GM19438 (cell line): ENCODE results near the gene ANKFY1.

Source experiments
- ATAC-seq: cut with Tn5 transposase; IDR thresholded peaks from one replicate; pipeline ENCODE4 v1.9.1; 2021; ENCODE audit warnings: low read depth; ENCODE audit not compliant: unreplicated experiment

Gene ANKFY1

DNA sequence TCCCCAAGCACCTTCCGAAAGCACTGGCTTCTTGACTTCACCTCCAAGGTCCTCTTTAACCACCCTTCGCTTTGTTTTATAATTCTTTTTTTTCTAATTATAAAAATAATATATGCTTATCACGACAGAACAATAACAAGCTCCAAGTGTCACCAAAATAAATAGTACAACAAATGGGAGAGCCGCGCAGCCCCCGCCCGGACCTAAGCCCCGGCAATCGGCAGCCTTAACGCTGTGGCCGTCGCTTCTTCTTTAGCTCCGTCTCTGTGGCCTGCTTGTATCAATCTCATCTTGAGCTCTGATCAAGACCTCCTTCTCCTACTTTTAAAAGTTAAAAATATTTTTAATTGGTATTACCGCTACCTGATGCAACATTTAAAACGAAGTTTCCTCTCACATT is 78.1 kb downstream of the ANKFY1 start:
- ATAC-seq = no peak

DNA sequence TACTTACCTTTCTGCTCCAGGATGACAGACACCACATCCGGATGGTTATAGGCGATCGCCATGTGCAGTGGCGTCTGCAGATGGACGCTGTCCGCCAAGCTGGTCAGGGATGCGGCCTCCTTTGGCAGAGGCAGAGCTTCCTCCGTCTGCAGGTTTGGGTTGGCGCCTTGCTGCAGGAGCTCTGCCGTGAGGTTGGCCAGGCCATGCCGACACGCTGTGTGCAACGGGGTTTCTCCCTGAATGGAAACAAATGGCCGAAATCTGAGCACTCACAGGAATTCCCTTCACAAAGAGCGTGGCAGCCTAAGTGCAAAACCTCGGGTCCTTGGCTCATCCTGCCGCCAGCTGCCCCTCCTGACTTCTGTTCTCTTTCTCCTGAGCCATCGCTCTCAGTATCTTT is 79.0 kb downstream of the ANKFY1 start:
- no peak for ATAC-seq

- no peak for ATAC-seq
Observed at GRCh38 chr17:4182043-4182442, 81.7 kb downstream of the ANKFY1 start.

- ATAC-seq = no peak
Observed at GRCh38 chr17:4180791-4181190, 83.0 kb downstream of the ANKFY1 start.

DNA sequence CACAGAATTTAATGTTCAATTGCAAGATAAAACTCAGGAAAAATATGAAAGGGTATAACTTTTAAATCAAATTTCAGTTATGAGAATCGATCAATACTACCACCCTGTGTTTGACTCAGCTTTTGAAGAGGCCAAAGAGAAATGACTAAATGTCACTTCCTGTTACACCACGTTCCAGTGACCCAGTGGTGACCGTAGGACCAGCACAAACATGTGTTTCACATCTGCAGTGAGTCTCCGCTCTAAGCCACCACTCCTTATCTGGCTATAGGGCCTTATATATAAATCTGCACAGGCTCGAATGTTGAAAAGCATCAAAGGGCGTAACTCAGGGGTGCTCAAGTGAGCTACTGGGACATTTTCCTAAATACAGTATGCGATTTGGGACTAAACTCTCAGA is 84.7 kb downstream of the ANKFY1 start:
- no peak for ATAC-seq

DNA sequence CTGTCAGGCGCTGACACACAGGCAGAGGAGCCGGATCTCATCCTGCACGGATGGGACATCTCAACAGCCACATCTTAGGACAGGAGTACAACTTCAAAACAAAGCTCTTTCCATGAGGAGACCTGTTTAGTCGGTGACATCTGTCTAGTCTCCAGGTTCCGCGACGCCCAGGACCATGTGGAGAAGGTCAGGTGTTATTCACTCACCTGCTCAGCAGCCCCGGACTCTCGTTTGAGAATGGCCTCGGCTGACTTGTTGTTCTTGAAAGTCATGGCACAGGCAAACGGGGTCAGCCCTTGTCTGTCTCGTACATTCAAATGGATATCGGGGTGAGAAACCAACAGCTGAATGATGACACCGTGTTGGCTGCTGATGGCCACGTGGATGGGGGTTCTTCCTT is 85.1 kb downstream of the ANKFY1 start:
- ATAC-seq = no peak

- ATAC-seq = no peak
Observed at GRCh38 chr17:4177806-4178205, 86.0 kb downstream of the ANKFY1 start.

DNA sequence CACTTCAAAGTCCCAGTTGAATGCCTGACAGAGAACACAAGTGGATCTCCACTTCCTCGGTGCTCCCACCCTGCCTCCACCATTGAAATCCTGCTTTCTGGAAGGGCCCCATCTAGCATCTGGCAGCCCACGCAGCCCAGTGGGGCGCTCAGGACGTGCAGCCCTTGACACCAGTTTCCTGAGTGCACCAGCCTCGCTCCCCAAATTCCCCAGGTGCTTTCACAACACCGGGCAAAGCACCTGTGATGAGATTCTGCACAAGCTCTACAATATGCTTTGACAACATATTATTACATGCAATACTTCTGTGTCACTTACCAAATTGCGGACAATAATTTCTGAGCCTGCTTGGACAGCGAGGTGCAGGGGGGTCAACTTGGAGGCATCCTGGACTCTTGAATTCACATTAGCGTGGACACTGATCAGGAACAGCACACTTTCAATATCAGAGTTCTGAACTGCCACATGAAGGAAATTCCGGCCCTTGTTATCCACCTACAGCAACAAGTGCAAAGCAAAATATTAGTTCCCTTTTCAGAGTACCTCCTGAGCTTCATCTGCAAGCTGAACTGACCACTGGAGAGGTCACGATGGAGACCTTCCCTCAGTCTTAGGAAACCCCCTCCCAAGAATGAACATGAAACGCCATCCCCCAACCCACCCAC is 86.8 kb downstream of the ANKFY1 start:
- ATAC-seq = no peak

- no peak for ATAC-seq
Observed at GRCh38 chr17:4175921-4176807, 87.6 kb downstream of the ANKFY1 start.

GRCh38 chr17:4174556-4174955 is 89.2 kb downstream of the ANKFY1 start:
- ATAC-seq = no peak

DNA sequence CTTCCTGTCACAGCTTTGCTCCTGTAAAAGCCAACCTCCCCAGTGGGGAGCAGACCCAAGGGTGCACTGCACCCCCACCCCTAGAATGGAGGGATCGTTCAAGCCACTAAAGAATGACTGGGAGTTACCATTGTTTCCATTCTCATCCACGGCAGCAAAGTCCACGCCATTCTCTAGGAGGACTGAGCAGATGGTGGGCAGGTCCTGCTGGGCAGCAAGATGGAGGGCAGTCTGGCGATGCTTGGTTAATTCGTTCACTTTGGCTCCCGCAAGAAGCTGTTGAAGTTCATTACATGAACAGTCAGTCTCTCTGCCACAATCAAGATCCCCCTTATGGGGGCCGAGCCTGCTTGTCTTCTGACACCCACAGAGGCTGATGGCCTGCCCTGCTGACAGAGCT is 90.0 kb downstream of the ANKFY1 start:
- no peak for ATAC-seq

GRCh38 chr17:4172356-4172755 is 91.4 kb downstream of the ANKFY1 start:
- no peak for ATAC-seq

DNA sequence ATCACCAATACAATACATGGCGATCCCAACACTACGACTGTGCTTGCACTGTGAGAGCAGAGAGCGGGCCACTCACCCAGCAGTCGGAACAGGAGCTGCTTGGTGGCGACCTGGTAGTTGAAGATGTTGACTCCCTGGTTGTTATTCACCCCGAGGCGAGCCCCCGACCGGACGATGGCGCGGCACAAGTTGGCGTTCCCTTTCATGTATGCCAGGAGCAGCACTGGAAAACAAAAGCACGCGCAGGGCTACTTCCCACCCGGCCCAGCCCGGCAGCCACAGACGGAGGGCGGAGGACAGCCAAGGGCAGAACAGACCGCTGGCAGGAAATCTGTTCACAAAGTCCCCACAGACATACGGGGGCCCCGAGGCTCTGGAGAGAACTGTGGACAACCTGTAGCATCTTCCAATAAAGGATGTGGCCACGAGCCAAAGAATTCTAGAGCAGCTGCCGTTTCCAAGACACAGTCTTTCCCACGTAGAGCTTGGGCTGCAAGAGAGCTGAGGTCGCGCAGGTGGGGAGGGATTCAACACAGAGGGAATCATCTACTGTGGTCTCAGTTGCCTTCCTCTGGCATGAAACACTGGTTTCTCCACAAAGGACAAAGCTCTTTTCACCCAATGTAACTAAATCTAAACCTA is 93.0 kb downstream of the ANKFY1 start:
- no peak for ATAC-seq

DNA sequence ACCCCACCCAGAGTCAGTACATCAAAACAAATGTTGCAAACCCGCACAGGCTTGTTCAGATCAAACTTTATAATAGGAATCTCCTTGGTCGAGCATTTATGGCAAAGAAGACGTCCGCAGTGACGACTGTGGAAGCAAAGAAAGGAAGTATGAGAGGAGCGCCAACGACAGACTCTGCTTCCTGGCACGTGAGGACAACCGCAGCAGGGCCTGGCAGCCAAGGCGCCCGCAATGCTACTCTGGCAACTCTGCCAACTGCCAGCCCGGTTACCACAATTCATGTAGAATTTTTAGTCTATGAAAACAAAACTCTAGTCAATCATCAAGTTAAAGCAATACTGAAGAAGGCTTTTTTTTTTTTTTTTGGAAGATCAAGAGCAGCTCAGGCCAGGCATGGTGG is 96.0 kb downstream of the ANKFY1 start:
- no peak for ATAC-seq

GRCh38 chr17:4166419-4166818 is 97.4 kb downstream of the ANKFY1 start:
- ATAC-seq = no peak

DNA sequence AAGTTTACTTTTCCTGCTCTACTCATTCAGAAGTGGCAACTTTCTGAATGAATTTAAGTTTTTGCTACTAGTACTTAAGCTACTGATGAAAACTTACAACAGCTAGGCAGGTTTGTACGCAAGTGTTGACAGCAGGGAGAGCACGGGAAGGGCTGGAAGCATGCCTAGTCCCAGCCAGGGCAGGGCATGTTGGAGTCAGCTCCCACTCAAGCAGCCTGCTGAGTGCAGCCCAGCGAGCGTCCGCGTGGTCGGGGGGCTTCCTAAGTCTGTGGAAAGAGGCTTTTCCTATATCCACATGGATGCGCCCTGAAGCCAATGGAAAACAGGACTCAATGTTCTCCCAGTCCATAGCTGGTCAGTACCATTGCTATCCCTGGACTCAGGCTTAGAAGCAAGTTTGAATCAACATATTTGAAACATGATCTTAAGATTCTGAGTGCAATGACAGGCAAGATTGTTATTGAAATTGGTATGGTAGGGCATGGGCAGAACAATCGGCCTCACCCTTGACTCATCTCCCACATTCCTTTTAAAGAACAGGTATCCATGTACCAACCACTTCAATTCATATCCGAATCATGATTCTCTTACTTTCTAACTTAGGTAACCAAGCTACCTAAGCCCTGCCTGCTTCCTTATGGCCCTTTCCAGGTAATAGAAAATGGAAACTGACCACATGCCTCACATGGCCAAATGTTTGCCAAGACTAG is 98.3 kb downstream of the ANKFY1 start:
- no peak for ATAC-seq

DNA sequence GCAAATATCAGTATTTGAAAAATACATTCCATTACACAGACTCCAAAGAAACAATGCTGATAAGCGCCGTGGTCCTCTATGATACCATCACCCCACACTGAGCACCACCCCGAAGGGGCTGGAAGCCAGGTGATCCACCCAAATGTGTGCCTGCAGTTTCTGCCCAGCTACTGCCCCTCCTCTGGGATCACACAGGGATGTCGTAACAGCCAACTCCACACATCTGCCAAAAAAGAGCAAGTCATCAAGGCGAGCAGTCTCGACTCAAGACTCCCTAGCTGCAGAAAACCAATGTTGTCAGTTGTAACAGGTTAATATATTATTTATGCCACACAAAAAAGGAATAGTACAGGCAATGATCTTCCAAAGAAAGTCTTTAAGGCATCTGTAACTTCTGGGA is 99.8 kb downstream of the ANKFY1 start:
- no peak for ATAC-seq

DNA sequence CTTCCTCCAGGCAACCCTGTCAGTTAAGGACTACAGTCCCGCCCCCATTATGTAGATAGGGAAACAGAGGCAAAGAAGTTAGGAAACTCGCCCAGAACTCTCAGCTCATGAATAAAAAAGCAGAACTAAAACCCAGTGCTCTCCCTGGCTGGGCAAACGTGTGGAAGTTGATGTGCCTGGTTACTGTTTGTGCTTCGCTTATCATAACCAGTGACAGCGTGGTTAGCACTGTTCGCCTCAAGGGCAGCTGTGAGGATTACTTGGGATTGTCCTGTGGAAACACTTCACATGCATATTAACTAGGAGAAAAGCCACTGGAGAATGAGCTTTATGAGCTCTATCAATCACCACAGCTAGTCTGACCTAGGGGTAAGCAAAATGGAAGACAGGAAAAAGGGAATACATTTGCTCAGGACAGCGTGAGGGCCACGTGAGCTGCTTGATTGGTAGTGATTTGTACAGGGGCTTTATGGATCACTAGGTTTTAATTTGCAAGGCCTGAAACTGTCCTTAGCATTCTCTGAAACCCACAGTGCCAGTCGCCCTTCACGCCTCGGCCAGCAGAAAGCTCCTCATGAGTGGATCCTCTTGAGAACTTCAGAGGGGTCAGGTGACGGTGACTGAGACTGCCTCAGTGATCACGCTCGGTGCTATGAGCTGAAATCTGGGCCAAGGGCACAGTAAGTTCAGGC is 100.9 kb downstream of the ANKFY1 start:
- ATAC-seq = no peak

DNA sequence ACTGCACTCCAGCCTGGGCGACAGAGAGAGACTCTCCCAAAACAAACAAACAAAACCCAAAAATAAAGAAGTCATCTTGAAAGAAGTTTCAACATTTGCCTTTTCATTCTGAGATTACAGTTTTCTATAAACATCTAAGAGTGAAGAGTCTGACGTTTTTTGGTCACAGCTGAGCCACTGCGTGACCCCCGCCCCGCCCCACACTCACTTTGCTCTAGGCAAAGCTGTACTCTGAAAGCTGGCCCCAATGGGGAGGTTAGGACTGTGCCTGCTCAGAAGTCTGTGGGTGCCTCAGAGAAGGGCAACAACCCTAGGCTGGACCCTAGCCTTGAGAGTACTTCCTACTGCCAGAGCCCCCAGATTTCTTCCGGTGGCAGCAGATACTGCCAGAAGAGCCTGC is 101.5 kb downstream of the ANKFY1 start:
- ATAC-seq = no peak

DNA sequence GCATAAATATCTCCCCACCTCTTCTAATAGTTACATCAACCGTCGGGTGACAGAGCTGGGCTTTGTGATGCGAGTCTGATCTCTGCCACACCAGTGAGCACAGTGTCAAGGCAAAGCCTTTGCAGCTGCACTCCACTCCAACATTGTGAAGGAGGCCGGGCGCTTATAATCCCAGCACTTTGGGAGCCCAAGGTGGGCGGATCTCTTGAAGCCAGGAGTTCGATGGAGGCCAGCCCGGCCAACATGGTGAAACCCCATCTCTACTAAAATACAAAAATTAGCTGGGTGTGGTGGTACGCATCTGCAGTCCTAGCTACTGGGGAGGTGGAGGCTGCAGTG is 101.8 kb downstream of the ANKFY1 start:
- ATAC-seq = no peak
